LNCaP clone FGC (cell line): ENCODE results near the gene TCF25.

Source experiments
- DNase-seq: peaks from one replicate; pipeline ENCODE4 v3.0.0-alpha.2; 2011; ENCODE audit warnings: low read depth
- H3K4me3 ChIP-seq: 2 replicates; pipeline ENCODE4 v1.5.1; 2011; ENCODE audit warnings: mild to moderate bottlenecking, low read depth, low read length, control low read depth
- CTCF ChIP-seq: IDR thresholded peaks from 2 replicates; pipeline ENCODE4 v1.5.1; 2012; ENCODE audit warnings: mild to moderate bottlenecking; ENCODE audit not compliant: control insufficient read depth, insufficient read depth; ENCODE audit errors: extremely low read depth

TCF25 gene

GRCh38 chr16:89842471-89843408 is 30.7 kb upstream of the TCF25 start:
- H3K4me3 ChIP-seq = no peak overlapping the region
- TF ChIP-seq CTCF = no peak
- DNase-seq = no peak

GRCh38 chr16:89843409-89844350 is 29.7 kb upstream of the TCF25 start:
- no peak overlapping the region for H3K4me3 ChIP-seq
- no peak for DNase-seq
- no peak for TF ChIP-seq CTCF

- no peak for DNase-seq
- no peak for TF ChIP-seq CTCF
- no peak overlapping the region for H3K4me3 ChIP-seq
Measured at GRCh38 chr16:89844739-89845339, 28.6 kb upstream of the TCF25 start.

- no peak for TF ChIP-seq CTCF
- H3K4me3 ChIP-seq = no peak overlapping the region
- DNase-seq = no peak
Measured at GRCh38 chr16:89845417-89845816, 28.0 kb upstream of the TCF25 start.

GRCh38 chr16:89847051-89847939 is 26.1 kb upstream of the TCF25 start:
- no peak for TF ChIP-seq CTCF
- H3K4me3 ChIP-seq = no peak overlapping the region
- DNase-seq = no peak

GRCh38 chr16:89847940-89848297 is 25.5 kb upstream of the TCF25 start:
- no peak for DNase-seq
- no peak overlapping the region for H3K4me3 ChIP-seq
- no peak for TF ChIP-seq CTCF
